Fibroblast of skin of abdomen (primary cell): ENCODE data around the gene SNX30.

Experiments used
- DNase-seq: peaks from one replicate; pipeline ENCODE4 v3.0.0-alpha.2; 2013

Gene SNX30

GRCh38 chr9:112784020-112784785, 33.6 kb downstream of the SNX30 start:
- no peak for DNase-seq

- no peak for DNase-seq
Measured at GRCh38 chr9:112785986-112786385, 35.4 kb downstream of the SNX30 start.

- DNase-seq: no peak
Measured at GRCh38 chr9:112786829-112787520, 36.4 kb downstream of the SNX30 start.

GRCh38 chr9:112787978-112788377, 37.4 kb downstream of the SNX30 start:
- no peak for DNase-seq

- DNase-seq: peak; percentile 91
Measured at GRCh38 chr9:112789473-112789872, 38.9 kb downstream of the SNX30 start.

- peak; percentile 38 for DNase-seq
Measured at GRCh38 chr9:112789891-112790774, 39.6 kb downstream of the SNX30 start.

GRCh38 chr9:112792670-112793069, 42.1 kb downstream of the SNX30 start:
- DNase-seq: no peak

- peak; percentile 59 for DNase-seq
Measured at GRCh38 chr9:112793213-112793810, 42.8 kb downstream of the SNX30 start.

- no peak for DNase-seq
Measured at GRCh38 chr9:112794731-112795130, 44.2 kb downstream of the SNX30 start.

- no peak for DNase-seq
Measured at GRCh38 chr9:112795921-112796320, 45.4 kb downstream of the SNX30 start.

- no peak for DNase-seq
Measured at GRCh38 chr9:112796485-112796884, 45.9 kb downstream of the SNX30 start.

GRCh38 chr9:112809351-112809848, 58.8 kb downstream of the SNX30 start:
- DNase-seq: no peak

- DNase-seq: no peak
Measured at GRCh38 chr9:112809906-112810305, 59.3 kb downstream of the SNX30 start.

GRCh38 chr9:112810696-112811490, 60.3 kb downstream of the SNX30 start:
- no peak for DNase-seq

GRCh38 chr9:112811518-112811917, 61.0 kb downstream of the SNX30 start:
- DNase-seq: no peak

- no peak for DNase-seq
Measured at GRCh38 chr9:112815868-112816267, 65.3 kb downstream of the SNX30 start.

- no peak for DNase-seq
Measured at GRCh38 chr9:112817860-112818203, 67.3 kb downstream of the SNX30 start.

- peak; percentile 72 for DNase-seq
Measured at GRCh38 chr9:112819635-112820496, 69.3 kb downstream of the SNX30 start.

- peak; percentile 95 for DNase-seq
Measured at GRCh38 chr9:112820881-112821280, 70.3 kb downstream of the SNX30 start.

GRCh38 chr9:112822618-112823017, 72.1 kb downstream of the SNX30 start:
- no peak for DNase-seq

GRCh38 chr9:112823257-112823656, 72.7 kb downstream of the SNX30 start:
- DNase-seq: no peak
